PC-9 (cell line): ENCODE data around the gene FLT4. TPM values are rescaled to one million over a fixed set of nuclear protein-coding genes. Genes with fewer than 3 reads are reported as not detected.

ENCODE experiments used
- BruUV-seq: library from RNA; stranded (reverse); fragments of 400-500 nt; replicated peaks from 2 replicates; lab custom pipeline; 2021; lab: Mats Ljungman, UMichigan
- CTCF ChIA-PET: fragments of 300-600 bp; sonication (Branson Sonifier 250); formaldehyde crosslinking; loops from one replicate; lab custom pipeline; 2022; ENCODE audit warnings: antibody characterized with exemption; lab: Charles Lee
- POLR2A ChIA-PET: fragments of 300-600 bp; sonication (Branson Sonifier 250); formaldehyde crosslinking; loops from one replicate; lab custom pipeline; 2022; ENCODE audit warnings: antibody characterized with exemption; ENCODE audit not compliant: unreplicated experiment; lab: Charles Lee
- DNase-seq, 2 experiments: peaks; one replicate each; pipeline versions ENCODE4 v3.0.0 to v3.0.0-alpha.2; 2015 to 2022; ENCODE audit warnings: mixed read lengths in 1 of 2
- H2AFZ ChIP-seq: fragments of 200-600 bp; sonication (generic); 2 replicates; pipeline ENCODE4 v1.8.1; 2017; ENCODE audit warnings: antibody characterized with exemption
- H3F3A ChIP-seq: fragments of 200-600 bp; sonication (generic); 2 replicates; pipeline ENCODE4 v1.8.1; 2017; ENCODE audit warnings: antibody characterized with exemption, mild to moderate bottlenecking, low read depth; ENCODE audit not compliant: insufficient read depth
- H3K27ac ChIP-seq: fragments of 200-600 bp; sonication (generic); 2 replicates; pipeline ENCODE4 v1.6.1; 2016; ENCODE audit warnings: mixed run types
- H3K27me3 ChIP-seq: fragments of 200-600 bp; sonication (generic); 2 replicates; pipeline ENCODE4 v1.6.1; 2016; ENCODE audit warnings: low read depth, mixed run types; ENCODE audit not compliant: insufficient read depth
- H3K36me3 ChIP-seq: fragments of 200-600 bp; sonication (generic); 2 replicates; pipeline ENCODE4 v1.6.1; 2016; ENCODE audit warnings: low read depth, mixed run types
- H3K4me1 ChIP-seq: fragments of 200-600 bp; sonication (generic); replicated peaks from 2 replicates; pipeline ENCODE4 v1.6.1; 2016; ENCODE audit warnings: mixed run types; ENCODE audit not compliant: insufficient read depth
- H3K4me2 ChIP-seq: fragments of 200-600 bp; sonication (generic); 2 replicates; pipeline ENCODE4 v1.6.1; 2017; ENCODE audit warnings: mixed run types
- H3K4me3 ChIP-seq: fragments of 200-600 bp; sonication (generic); 2 replicates; pipeline ENCODE4 v1.6.1; 2016; ENCODE audit warnings: mixed run types
- H3K79me2 ChIP-seq: fragments of 200-600 bp; sonication (generic); 2 replicates; pipeline ENCODE4 v1.6.1; 2017; ENCODE audit warnings: low read depth, mixed run types
- H3K9me2 ChIP-seq: fragments of 200-600 bp; sonication (generic); 2 replicates; pipeline ENCODE4 v1.8.1; 2017; ENCODE audit warnings: mild to moderate bottlenecking; ENCODE audit not compliant: insufficient read depth
- H3K9me3 ChIP-seq: fragments of 200-600 bp; sonication (generic); 2 replicates; pipeline ENCODE4 v1.8.1; 2016; ENCODE audit warnings: low read depth; ENCODE audit not compliant: insufficient read depth
- H4K20me1 ChIP-seq: fragments of 200-600 bp; sonication (generic); 2 replicates; pipeline ENCODE4 v1.8.1; 2017; ENCODE audit not compliant: insufficient read depth
- CTCF ChIP-seq: fragments of 200-600 bp; sonication (generic); conservative IDR thresholded peaks from 2 replicates; pipeline ENCODE4 v1.6.1; 2017; ENCODE audit warnings: mixed run types, antibody characterized with exemption, mild to moderate bottlenecking, moderate library complexity
- EZH2 ChIP-seq: fragments of 200-600 bp; sonication (generic); IDR thresholded peaks from 2 replicates; pipeline ENCODE4 v1.8.0; 2017; ENCODE audit warnings: antibody characterized with exemption, low read depth
- intact Hi-C: fragments of 100-400 bp; cut with micrococcal nuclease; formaldehyde crosslinking; loops from one replicate; pipeline ENCODE4 v1.10.0; 2022; ENCODE audit not compliant: unreplicated experiment
- total RNA-seq: library from RNA; stranded (reverse); gene quantifications from 2 replicates; pipeline ENCODE4 v1.2.3, GENCODE V29; 2021

Gene FLT4
- total RNA-seq, 1 experiment from 2014 or later: not detected

- no peak overlapping the region for H3K4me2 ChIP-seq
- no peak overlapping the region for H3K4me3 ChIP-seq
- no peak overlapping the region for H2AFZ ChIP-seq
- H3K4me1 ChIP-seq: no peaks in the 10 kb centered on the region
- H3F3A ChIP-seq: peaks cover 6% of the 10 kb centered on the region; the same call in 1 of the 2 replicates
- BruUV-seq: no TSS peak
- H3K9me2 ChIP-seq: no peaks in the 10 kb centered on the region
- no peak overlapping the region for H3K27ac ChIP-seq
- intact Hi-C loops: no loop called here
- no peak for TF ChIP-seq CTCF
- TF ChIP-seq EZH2: no peak
- H3K79me2 ChIP-seq: no peaks in the 10 kb centered on the region
- no peaks in the 10 kb centered on the region; the same call in 1 of the 2 replicates for H3K9me3 ChIP-seq
- POLR2A ChIA-PET: no interaction called here
- 0 out of 2 replicates have a peak, but pooled peaks cover 15% of the 10 kb centered on the region for H3K36me3 ChIP-seq
- H3K27me3 ChIP-seq: no peaks in the 10 kb centered on the region
- CTCF ChIA-PET: interaction anchor here (0.7 kb wide), 1 partner anchor 443 kb away, joined by 8 read pairs; no protein-coding TSS in a partner anchor
- no peak for DNase-seq
- H4K20me1 ChIP-seq: peaks cover 3% of the 10 kb centered on the region
These were observed 68.7 kb downstream of the FLT4 start for GRCh38 chr5:180580681-180581080.

GRCh38 chr5:180575571-180575970 lies 73.8 kb downstream of the FLT4 start:
- no peaks in the 10 kb centered on the region for H3K27me3 ChIP-seq
- H2AFZ ChIP-seq: no peak overlapping the region
- DNase-seq: no peak
- no peaks in the 10 kb centered on the region for H3K9me3 ChIP-seq
- no TSS peak for BruUV-seq
- H3K9me2 ChIP-seq: no peaks in the 10 kb centered on the region
- H3K4me2 ChIP-seq: no peak overlapping the region
- H3K79me2 ChIP-seq: no peaks in the 10 kb centered on the region
- peaks cover 45% of the 10 kb centered on the region for H3K36me3 ChIP-seq
- ChIA-PET CTCF (no interaction called here), POLR2A (no interaction called here)
- intact Hi-C loops: no loop called here
- no peak overlapping the region for H3K4me3 ChIP-seq
- peaks cover 4% of the 10 kb centered on the region for H4K20me1 ChIP-seq
- no peak overlapping the region for H3K27ac ChIP-seq
- TF ChIP-seq EZH2 (no peak), CTCF (no peak)
- no peaks in the 10 kb centered on the region for H3F3A ChIP-seq
- H3K4me1 ChIP-seq: no peaks in the 10 kb centered on the region

GRCh38 chr5:180568914-180569313 lies 80.5 kb downstream of the FLT4 start:
- peaks cover 24% of the 10 kb centered on the region for H3K36me3 ChIP-seq

More at GRCh38 chr5:180568914-180569313, 80.5 kb downstream of the FLT4 start:
- TF ChIP-seq CTCF (no peak), EZH2 (no peak)
- H2AFZ ChIP-seq: no peak overlapping the region
- H3K4me1 ChIP-seq: no peaks in the 10 kb centered on the region
- DNase-seq: no peak
- ChIA-PET CTCF (no interaction called here), POLR2A (no interaction called here)
- H3F3A ChIP-seq: no peaks in the 10 kb centered on the region
- intact Hi-C loops: no loop called here
- no peaks in the 10 kb centered on the region for H3K79me2 ChIP-seq
- H4K20me1 ChIP-seq: peaks cover 4% of the 10 kb centered on the region; the same call in 1 of the 2 replicates
- no peaks in the 10 kb centered on the region for H3K9me2 ChIP-seq
- no peak overlapping the region for H3K4me3 ChIP-seq
- H3K9me3 ChIP-seq: no peaks in the 10 kb centered on the region
- H3K27me3 ChIP-seq: no peaks in the 10 kb centered on the region
- no TSS peak for BruUV-seq
- H3K4me2 ChIP-seq: no peak overlapping the region
- H3K27ac ChIP-seq: no peak overlapping the region
